Panc1 (cell line): ENCODE data around the gene ARF4. TPM values are rescaled to one million over a fixed set of nuclear protein-coding genes. Genes with fewer than 3 reads are reported as not detected.
A peak's percentile ranks its signal among the peaks of the same experiment; 100 is the strongest.

Experiments
- ATAC-seq: fragments of 200-7000 bp; cut with Tn5 transposase; 2 replicates; pipeline ENCODE4 v1.9.1; 2020; ENCODE audit warnings: mild to moderate bottlenecking, moderate library complexity
- BruUV-seq: library from RNA; stranded (reverse); fragments of 400-500 nt; replicated peaks from 2 replicates; lab custom pipeline; 2021; lab: Mats Ljungman, UMichigan
- CTCF ChIA-PET: fragments of 300-600 bp; sonication (Branson Sonifier 250); formaldehyde crosslinking; loops from one replicate; lab custom pipeline; 2022; ENCODE audit warnings: antibody characterized with exemption; lab: Charles Lee
- POLR2A ChIA-PET: fragments of 300-600 bp; sonication (Branson Sonifier 250); formaldehyde crosslinking; loops from one replicate; lab custom pipeline; 2022; ENCODE audit warnings: antibody characterized with exemption; lab: Charles Lee
- DNase-seq: peaks from one replicate; pipeline ENCODE4 v3.0.0-alpha.2; 2010; ENCODE audit warnings: low read depth, low spot score
- H3K27ac ChIP-seq: 2 replicates; pipeline ENCODE4 v1.5.1; 2011; ENCODE audit warnings: mild to moderate bottlenecking, low read length, inconsistent platforms
- H3K27me3 ChIP-seq: fragments of 200-500 bp; sonication (Bioruptor generic); 2 replicates; pipeline ENCODE4 v1.6.0; 2014; ENCODE audit warnings: low read length, inconsistent platforms; ENCODE audit not compliant: control insufficient read depth, insufficient read depth
- H3K36me3 ChIP-seq: fragments of 200-500 bp; sonication (Bioruptor generic); 2 replicates; pipeline ENCODE4 v1.5.1; 2014; ENCODE audit warnings: inconsistent platforms, mild to moderate bottlenecking, low read length, moderate library complexity; ENCODE audit not compliant: control insufficient read depth, insufficient read depth
- H3K4me1 ChIP-seq: 2 replicates; pipeline ENCODE4 v1.5.1; 2011; ENCODE audit warnings: inconsistent platforms, mild to moderate bottlenecking, low read length, moderate library complexity; ENCODE audit not compliant: control insufficient read depth, insufficient read depth
- H3K4me3 ChIP-seq, 2 experiments: 2 replicates each; pipeline ENCODE4 v1.5.1; 2011 to 2012; ENCODE audit warnings: low read depth in 2 of 2, low read length in 2 of 2, mild to moderate bottlenecking in 2 of 2, inconsistent platforms in 1 of 2, moderate library complexity in 1 of 2
- H3K9me3 ChIP-seq: fragments of 200-500 bp; sonication (Bioruptor generic); 2 replicates; pipeline ENCODE4 v1.5.1; 2014; ENCODE audit warnings: low read depth, mild to moderate bottlenecking, inconsistent platforms, low read length, moderate library complexity; ENCODE audit not compliant: control insufficient read depth, insufficient read depth
- POLR2AphosphoS5 ChIP-seq: IDR thresholded peaks from 2 replicates; pipeline ENCODE4 v1.6.1; 2012; ENCODE audit warnings: mild to moderate bottlenecking, low read depth, low read length, moderate library complexity
- SIN3A ChIP-seq: IDR thresholded peaks from 2 replicates; pipeline ENCODE4 v1.6.1; 2012; ENCODE audit warnings: low read depth, mild to moderate bottlenecking, low read length, moderate library complexity, borderline replicate concordance; ENCODE audit not compliant: insufficient read depth
- TCF7L2 ChIP-seq: IDR thresholded peaks from 2 replicates; pipeline ENCODE4 v1.6.1; 2011; ENCODE audit warnings: mild to moderate bottlenecking, low read depth, low read length, inconsistent platforms
- in situ Hi-C: cut with HindIII; loops from 2 replicates; pipeline ENCODE4 v1.10.0; 2016; ENCODE audit warnings: low sequenced_read_pairs, low pct_unique_long_range_greater_than_20kb
- intact Hi-C: fragments of 100-400 bp; cut with micrococcal nuclease; formaldehyde crosslinking; loops from one replicate; pipeline ENCODE4 v1.10.0; 2022; ENCODE audit not compliant: unreplicated experiment
- total RNA-seq: library from RNA; stranded (reverse); gene quantifications from one replicate; pipeline ENCODE4 v1.2.1, GENCODE V29; 2021; ENCODE audit not compliant: unreplicated experiment
- TF ChIP-seq, protein P1 (sequence below), 2 experiments: IDR thresholded peaks; 2 replicates each; pipeline ENCODE4 v1.6.1; 2011 to 2012; ENCODE audit warnings: low read depth in 2 of 2, control low read depth in 1 of 2, low read length in 1 of 2, mild to moderate bottlenecking in 1 of 2, moderate library complexity in 1 of 2; ENCODE audit not compliant: insufficient read depth in 1 of 2
- TF ChIP-seq, protein P2 (sequence below): fragments of 450-650 bp; IDR thresholded peaks from 2 replicates; pipeline ENCODE4 v1.5.1; 2017; ENCODE audit warnings: mild to moderate bottlenecking

The ARF4 gene
- total RNA-seq, 1 experiment from 2014 or later = 126 TPM

DNA sequence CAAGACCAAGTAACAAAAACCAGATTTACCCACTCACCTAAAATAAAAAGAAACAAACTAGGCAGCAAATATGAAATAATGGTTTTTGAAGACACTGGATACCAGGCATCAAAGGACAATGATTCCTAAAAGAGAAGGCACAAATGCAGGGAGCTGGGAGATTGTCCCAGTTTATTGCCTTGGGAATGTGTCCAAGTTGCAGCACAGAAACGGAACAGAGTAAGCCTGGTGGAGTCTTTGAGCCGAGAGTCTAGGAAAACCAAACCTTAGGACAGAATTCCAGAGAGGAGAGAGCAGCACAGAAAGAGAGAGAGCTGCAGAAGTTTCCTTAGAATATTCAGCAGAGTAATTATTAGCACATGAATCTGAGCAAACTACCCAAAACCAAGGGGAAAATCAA lies 7.8 kb upstream of the ARF4 start:
- no peaks in the 10 kb centered on the region for H3K4me1 ChIP-seq
- H3K27ac ChIP-seq = no peak overlapping the region
- no peaks in the 10 kb centered on the region for H3K27me3 ChIP-seq
- ATAC-seq (no peak), DNase-seq (no peak)
- TF ChIP-seq TCF7L2 (no peak), SIN3A (no peak), POLR2AphosphoS5 (no peak)
- TF ChIP-seq, protein P1, sequence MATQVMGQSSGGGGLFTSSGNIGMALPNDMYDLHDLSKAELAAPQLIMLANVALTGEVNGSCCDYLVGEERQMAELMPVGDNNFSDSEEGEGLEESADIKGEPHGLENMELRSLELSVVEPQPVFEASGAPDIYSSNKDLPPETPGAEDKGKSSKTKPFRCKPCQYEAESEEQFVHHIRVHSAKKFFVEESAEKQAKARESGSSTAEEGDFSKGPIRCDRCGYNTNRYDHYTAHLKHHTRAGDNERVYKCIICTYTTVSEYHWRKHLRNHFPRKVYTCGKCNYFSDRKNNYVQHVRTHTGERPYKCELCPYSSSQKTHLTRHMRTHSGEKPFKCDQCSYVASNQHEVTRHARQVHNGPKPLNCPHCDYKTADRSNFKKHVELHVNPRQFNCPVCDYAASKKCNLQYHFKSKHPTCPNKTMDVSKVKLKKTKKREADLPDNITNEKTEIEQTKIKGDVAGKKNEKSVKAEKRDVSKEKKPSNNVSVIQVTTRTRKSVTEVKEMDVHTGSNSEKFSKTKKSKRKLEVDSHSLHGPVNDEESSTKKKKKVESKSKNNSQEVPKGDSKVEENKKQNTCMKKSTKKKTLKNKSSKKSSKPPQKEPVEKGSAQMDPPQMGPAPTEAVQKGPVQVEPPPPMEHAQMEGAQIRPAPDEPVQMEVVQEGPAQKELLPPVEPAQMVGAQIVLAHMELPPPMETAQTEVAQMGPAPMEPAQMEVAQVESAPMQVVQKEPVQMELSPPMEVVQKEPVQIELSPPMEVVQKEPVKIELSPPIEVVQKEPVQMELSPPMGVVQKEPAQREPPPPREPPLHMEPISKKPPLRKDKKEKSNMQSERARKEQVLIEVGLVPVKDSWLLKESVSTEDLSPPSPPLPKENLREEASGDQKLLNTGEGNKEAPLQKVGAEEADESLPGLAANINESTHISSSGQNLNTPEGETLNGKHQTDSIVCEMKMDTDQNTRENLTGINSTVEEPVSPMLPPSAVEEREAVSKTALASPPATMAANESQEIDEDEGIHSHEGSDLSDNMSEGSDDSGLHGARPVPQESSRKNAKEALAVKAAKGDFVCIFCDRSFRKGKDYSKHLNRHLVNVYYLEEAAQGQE (IDR thresholded peaks at IDR 0.05; ENCODE audit: insufficient read depth in 1 of 2, low read depth in 2 of 2, low read length in 1 of 2) = no peak
- TF ChIP-seq, protein P2, sequence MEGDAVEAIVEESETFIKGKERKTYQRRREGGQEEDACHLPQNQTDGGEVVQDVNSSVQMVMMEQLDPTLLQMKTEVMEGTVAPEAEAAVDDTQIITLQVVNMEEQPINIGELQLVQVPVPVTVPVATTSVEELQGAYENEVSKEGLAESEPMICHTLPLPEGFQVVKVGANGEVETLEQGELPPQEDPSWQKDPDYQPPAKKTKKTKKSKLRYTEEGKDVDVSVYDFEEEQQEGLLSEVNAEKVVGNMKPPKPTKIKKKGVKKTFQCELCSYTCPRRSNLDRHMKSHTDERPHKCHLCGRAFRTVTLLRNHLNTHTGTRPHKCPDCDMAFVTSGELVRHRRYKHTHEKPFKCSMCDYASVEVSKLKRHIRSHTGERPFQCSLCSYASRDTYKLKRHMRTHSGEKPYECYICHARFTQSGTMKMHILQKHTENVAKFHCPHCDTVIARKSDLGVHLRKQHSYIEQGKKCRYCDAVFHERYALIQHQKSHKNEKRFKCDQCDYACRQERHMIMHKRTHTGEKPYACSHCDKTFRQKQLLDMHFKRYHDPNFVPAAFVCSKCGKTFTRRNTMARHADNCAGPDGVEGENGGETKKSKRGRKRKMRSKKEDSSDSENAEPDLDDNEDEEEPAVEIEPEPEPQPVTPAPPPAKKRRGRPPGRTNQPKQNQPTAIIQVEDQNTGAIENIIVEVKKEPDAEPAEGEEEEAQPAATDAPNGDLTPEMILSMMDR = no peak
- intact Hi-C loops (no loop called here), in situ Hi-C loops (no loop called here)
- H3K9me3 ChIP-seq = no peaks in the 10 kb centered on the region
- ChIA-PET CTCF (no interaction called here), POLR2A (no interaction called here)
- no peaks in the 10 kb centered on the region for H3K36me3 ChIP-seq
- TSS peak; percentile 37 for BruUV-seq
- H3K4me3 ChIP-seq = no peak overlapping the region

DNA sequence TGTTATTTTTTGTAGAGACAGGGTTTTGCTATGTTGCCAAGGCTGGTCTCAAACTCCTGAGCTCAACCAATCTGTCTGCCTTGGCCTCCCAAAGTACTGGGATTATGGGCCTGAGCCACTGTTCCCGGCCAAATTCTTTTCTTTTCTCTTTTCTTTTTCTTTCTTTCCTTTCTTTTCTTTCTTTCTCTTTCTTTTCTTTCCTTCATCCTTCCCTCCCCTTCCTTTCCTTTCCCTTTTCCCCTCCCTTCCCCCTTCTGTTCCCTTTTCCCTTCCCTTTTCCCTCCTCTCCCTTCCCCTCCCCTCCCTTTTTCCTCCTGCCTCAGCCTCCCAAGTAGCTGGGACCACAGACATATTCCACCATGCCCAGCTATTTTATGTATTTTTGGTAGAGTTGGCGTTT lies 3.1 kb upstream of the ARF4 start:
- no peak overlapping the region for H3K4me3 ChIP-seq
- intact Hi-C loops (no loop called here), in situ Hi-C loops (no loop called here)
- TF ChIP-seq SIN3A = no peak
- no peak for TF ChIP-seq POLR2AphosphoS5
- TF ChIP-seq, protein P2 = no peak
- TF ChIP-seq, protein P1 (IDR thresholded peaks at IDR 0.05; ENCODE audit: insufficient read depth in 1 of 2, low read depth in 2 of 2, low read length in 1 of 2) = no peak
- peaks cover 3% of the 10 kb centered on the region; the same call in 1 of the 2 replicates for H3K4me1 ChIP-seq
- H3K27ac ChIP-seq = no peak overlapping the region
- no peak for ATAC-seq
- peaks cover 13% of the 10 kb centered on the region; the same call in 1 of the 2 replicates for H3K36me3 ChIP-seq
- H3K9me3 ChIP-seq = no peaks in the 10 kb centered on the region
- no peaks in the 10 kb centered on the region for H3K27me3 ChIP-seq
- POLR2A ChIA-PET = no interaction called here
- no TSS peak for BruUV-seq
- no peak for DNase-seq
- CTCF ChIA-PET = interaction anchor here (0.6 kb wide), 1 partner anchor 90 kb away, joined by 17 read pairs; no protein-coding TSS in a partner anchor
